Hindlimb muscle (tissue), 1 donor: ENCODE measurements around the gene GPRIN1. TPM values are rescaled to one million over a fixed set of nuclear protein-coding genes. Genes with fewer than 3 reads are reported as not detected.

ENCODE experiments used
- DNase-seq: peaks from one replicate; pipeline ENCODE4 v3.0.0-alpha.2; 2013
- polyA plus RNA-seq: library from polyadenylated mRNA; unstranded; fragments of 120-200 nt; gene quantifications from one replicate; pipeline ENCODE4 v1.2.1, GENCODE V29; 2013; ENCODE audit not compliant: insufficient read length

The GPRIN1 gene
- polyA plus RNA-seq, 1 donor = 0.75 TPM

GRCh38 chr5:176643491-176644219, 33.7 kb upstream of the GPRIN1 start:
- no peak for DNase-seq

- no peak for DNase-seq
Measured at GRCh38 chr5:176642675-176643490, 32.9 kb upstream of the GPRIN1 start.

- DNase-seq = no peak
Measured at GRCh38 chr5:176640616-176641015, 30.7 kb upstream of the GPRIN1 start.

GRCh38 chr5:176639981-176640380, 30.0 kb upstream of the GPRIN1 start:
- DNase-seq = no peak

GRCh38 chr5:176639208-176639607, 29.3 kb upstream of the GPRIN1 start:
- DNase-seq = no peak

- DNase-seq = no peak
Measured at GRCh38 chr5:176638437-176638836, 28.5 kb upstream of the GPRIN1 start.

GRCh38 chr5:176637556-176637955, 27.6 kb upstream of the GPRIN1 start:
- DNase-seq = no peak

- DNase-seq = no peak
Measured at GRCh38 chr5:176636426-176636825, 26.5 kb upstream of the GPRIN1 start.

GRCh38 chr5:176633598-176633997, 23.6 kb upstream of the GPRIN1 start:
- DNase-seq = no peak

- no peak for DNase-seq
Measured at GRCh38 chr5:176632745-176633144, 22.8 kb upstream of the GPRIN1 start.

GRCh38 chr5:176631383-176632200, 21.6 kb upstream of the GPRIN1 start:
- DNase-seq = no peak

GRCh38 chr5:176630681-176631222, 20.8 kb upstream of the GPRIN1 start:
- DNase-seq = no peak

GRCh38 chr5:176629853-176630680, 20.1 kb upstream of the GPRIN1 start, which contains the start of the genes EIF4E1B and SNCB:
EIF4E1B (plus strand) TSS chr5:176630675; CDS start chr5:176642788, 12,113 bp downstream.
SNCB (minus strand) TSS chr5:176630534; CDS start chr5:176629654, 880 bp downstream.
- DNase-seq = peak; percentile 55

GRCh38 chr5:176629317-176629852, 19.4 kb upstream of the GPRIN1 start:
- no peak for DNase-seq

GRCh38 chr5:176628406-176629228, 18.7 kb upstream of the GPRIN1 start:
- DNase-seq = no peak

- DNase-seq = no peak
Measured at GRCh38 chr5:176627582-176627981, 17.6 kb upstream of the GPRIN1 start.

GRCh38 chr5:176626876-176627236, 16.9 kb upstream of the GPRIN1 start:
- no peak for DNase-seq

GRCh38 chr5:176625966-176626875, 16.3 kb upstream of the GPRIN1 start:
- DNase-seq = no peak

- no peak for DNase-seq
Measured at GRCh38 chr5:176625512-176625911, 15.6 kb upstream of the GPRIN1 start.
